Caco-2 (cell line): ENCODE data around the gene CDAN1. TPM values are rescaled to one million over a fixed set of nuclear protein-coding genes. Genes with fewer than 3 reads are reported as not detected.

Experiments used
- BruUV-seq: library from RNA; stranded (reverse); fragments of 400-500 nt; replicated peaks from 2 replicates; lab custom pipeline; 2021; lab: Mats Ljungman, UMichigan
- CTCF ChIA-PET: fragments of 300-600 bp; sonication (Branson Sonifier 250); formaldehyde crosslinking; loops from one replicate; lab custom pipeline; 2022; ENCODE audit warnings: antibody characterized with exemption; lab: Charles Lee
- POLR2A ChIA-PET: fragments of 300-600 bp; sonication (Branson Sonifier 250); formaldehyde crosslinking; loops from one replicate; lab custom pipeline; 2022; ENCODE audit warnings: antibody characterized with exemption; lab: Charles Lee
- DNase-seq, 2 experiments: peaks; one replicate each; pipeline versions ENCODE4 v3.0.0 to v3.0.0-alpha.2; 2020 to 2022
- H3K27me3 ChIP-seq: replicated peaks from 2 replicates; pipeline ENCODE4 v1.6.0; 2011; ENCODE audit warnings: low read length; ENCODE audit not compliant: control insufficient read depth, insufficient read depth
- H3K36me3 ChIP-seq: 2 replicates; pipeline ENCODE4 v1.5.1; 2011; ENCODE audit warnings: low read length; ENCODE audit not compliant: control insufficient read depth, insufficient read depth
- H3K4me1 ChIP-seq: fragments of 250-450 bp; sonication (Bioruptor Pico); 2 replicates; pipeline ENCODE4 v1.5.1; 2020; ENCODE audit warnings: mild to moderate bottlenecking
- H3K4me3 ChIP-seq: 2 replicates; pipeline ENCODE4 v1.5.1; 2011; ENCODE audit warnings: low read depth, mild to moderate bottlenecking, control low read depth, low read length
- H3K9me3 ChIP-seq: fragments of 250-450 bp; sonication (Bioruptor Pico); 2 replicates; pipeline ENCODE4 v1.5.1; 2020; ENCODE audit warnings: mild to moderate bottlenecking, moderate library complexity
- H3K27ac Mint-ChIP-seq: one replicate; pipeline ENCODE4 v1.8.0; 2022; ENCODE audit warnings: mixed read lengths; ENCODE audit not compliant: unreplicated experiment
- H3K27me3 Mint-ChIP-seq: one replicate; pipeline ENCODE4 v1.8.0; 2022; ENCODE audit warnings: mixed read lengths; ENCODE audit not compliant: insufficient read depth, unreplicated experiment
- H3K36me3 Mint-ChIP-seq: one replicate; pipeline ENCODE4 v1.8.0; 2022; ENCODE audit warnings: mild to moderate bottlenecking, mixed read lengths; ENCODE audit not compliant: insufficient read depth, unreplicated experiment
- H3K4me1 Mint-ChIP-seq: one replicate; pipeline ENCODE4 v1.8.0; 2022; ENCODE audit warnings: low read depth, mixed read lengths; ENCODE audit not compliant: unreplicated experiment
- H3K4me3 Mint-ChIP-seq: one replicate; pipeline ENCODE4 v1.8.0; 2022; ENCODE audit warnings: mild to moderate bottlenecking, moderate library complexity, mixed read lengths; ENCODE audit not compliant: unreplicated experiment
- H3K9me3 Mint-ChIP-seq: one replicate; pipeline ENCODE4 v1.8.0; 2022; ENCODE audit warnings: mixed read lengths; ENCODE audit not compliant: unreplicated experiment
- CTCF ChIP-seq, 2 experiments: fragments of 200-600 bp in 1 of 2; IDR thresholded peaks; 1 replicate in 1 of 2; 2 replicates in 1 of 2; pipeline versions ENCODE4 v1.5.1 to v1.8.0; 2011 to 2022; ENCODE audit warnings: antibody characterized with exemption in 1 of 2, control low read depth in 1 of 2, inconsistent platforms in 1 of 2, low read depth in 1 of 2, low read length in 1 of 2, mild to moderate bottlenecking in 1 of 2, moderate library complexity in 1 of 2; ENCODE audit not compliant: insufficient read depth in 1 of 2, severe bottlenecking in 1 of 2, unreplicated experiment in 1 of 2
- intact Hi-C: fragments of 100-400 bp; cut with micrococcal nuclease; formaldehyde crosslinking; loops from one replicate; pipeline ENCODE4 v1.10.0; 2022; ENCODE audit not compliant: unreplicated experiment
- total RNA-seq: library from RNA; stranded (reverse); gene quantifications from 2 replicates; pipeline ENCODE4 v1.2.3, GENCODE V29; 2022

CDAN1 gene
- total RNA-seq, 1 experiment from 2014 or later, result 29.4 TPM

- H3K27me3 Mint-ChIP-seq, result peaks cover 2% of the 10 kb centered on the region
Observed at GRCh38 chr15:42691308-42691707, 45.6 kb downstream of the CDAN1 start.

DNA sequence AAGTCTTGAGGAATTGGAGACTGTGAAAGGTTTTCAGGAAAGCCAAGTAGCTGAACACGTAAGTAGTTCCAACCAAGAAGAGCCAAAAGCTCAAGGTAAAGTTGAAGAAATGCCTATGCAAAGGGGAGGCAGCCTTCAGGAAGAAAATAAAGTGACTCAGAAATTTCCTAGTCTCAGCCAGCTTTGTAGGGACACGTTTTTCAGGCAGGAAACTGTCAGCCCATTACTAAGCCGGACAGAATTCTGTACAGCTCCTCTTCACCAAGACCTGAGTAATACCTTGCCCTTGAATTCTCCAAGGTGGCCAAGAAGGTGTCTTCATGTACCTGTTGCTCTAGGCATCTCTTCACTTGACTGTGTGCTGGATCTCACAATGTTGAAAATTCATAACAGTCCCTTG lies 48.6 kb downstream of the CDAN1 start:
- Mint-ChIP-seq H3K27me3 (peaks cover 6% of the 10 kb centered on the region), H3K36me3 (no peaks in the 10 kb centered on the region), H3K4me3 (no peak overlapping the region), H3K9me3 (no peaks in the 10 kb centered on the region), H3K4me1 (no peaks in the 10 kb centered on the region), H3K27ac (no peak overlapping the region)
- Histone ChIP-seq H3K9me3 (no peaks in the 10 kb centered on the region), H3K27me3 (no peaks in the 10 kb centered on the region), H3K36me3 (no peaks in the 10 kb centered on the region), H3K4me3 (no peak overlapping the region), H3K4me1 (no peaks in the 10 kb centered on the region)
- intact Hi-C loops, result no loop called here
- ChIA-PET CTCF (no interaction called here), POLR2A (no interaction called here)
- BruUV-seq, result no TSS peak
- no peak for TF ChIP-seq CTCF (IDR thresholded peaks at IDR 0.05; ENCODE audit: insufficient read depth in 1 of 2, low read depth in 1 of 2, low read length in 1 of 2, severe bottlenecking in 1 of 2, unreplicated experiment in 1 of 2)
- DNase-seq, result no peak

More at GRCh38 chr15:42691308-42691707, 45.6 kb downstream of the CDAN1 start:
- intact Hi-C loops, result no loop called here
- Histone ChIP-seq H3K27me3 (no peaks in the 10 kb centered on the region), H3K9me3 (no peaks in the 10 kb centered on the region), H3K4me3 (no peak overlapping the region), H3K36me3 (no peaks in the 10 kb centered on the region), H3K4me1 (no peaks in the 10 kb centered on the region)
- Mint-ChIP-seq H3K9me3 (no peaks in the 10 kb centered on the region), H3K27ac (no peak overlapping the region), H3K4me3 (no peak overlapping the region), H3K36me3 (no peaks in the 10 kb centered on the region), H3K4me1 (no peaks in the 10 kb centered on the region)
- no TSS peak for BruUV-seq
- ChIA-PET CTCF (no interaction called here), POLR2A (no interaction called here)
- DNase-seq, result no peak
- TF ChIP-seq CTCF (IDR thresholded peaks at IDR 0.05; ENCODE audit: insufficient read depth in 1 of 2, low read depth in 1 of 2, low read length in 1 of 2, severe bottlenecking in 1 of 2, unreplicated experiment in 1 of 2), result no peak

GRCh38 chr15:42687740-42688139 lies 49.2 kb downstream of the CDAN1 start:
- no TSS peak for BruUV-seq

More at GRCh38 chr15:42687740-42688139, 49.2 kb downstream of the CDAN1 start:
- H3K4me3 ChIP-seq, result no peak overlapping the region
- DNase-seq, result no peak
- POLR2A ChIA-PET, result no interaction called here
- CTCF ChIA-PET, result no interaction called here
- Mint-ChIP-seq H3K9me3 (no peaks in the 10 kb centered on the region), H3K4me3 (no peak overlapping the region), H3K4me1 (no peaks in the 10 kb centered on the region), H3K27me3 (peaks cover 6% of the 10 kb centered on the region), H3K36me3 (no peaks in the 10 kb centered on the region), H3K27ac (no peak overlapping the region)
- no peaks in the 10 kb centered on the region for H3K27me3 ChIP-seq
- H3K36me3 ChIP-seq, result no peaks in the 10 kb centered on the region
- intact Hi-C loops, result no loop called here
- H3K4me1 ChIP-seq, result no peaks in the 10 kb centered on the region
- no peak for TF ChIP-seq CTCF (IDR thresholded peaks at IDR 0.05; ENCODE audit: insufficient read depth in 1 of 2, low read depth in 1 of 2, low read length in 1 of 2, severe bottlenecking in 1 of 2, unreplicated experiment in 1 of 2)
- no peaks in the 10 kb centered on the region for H3K9me3 ChIP-seq
